ENCODE data around the gene ZDHHC8.

ZDHHC8 gene

DNA sequence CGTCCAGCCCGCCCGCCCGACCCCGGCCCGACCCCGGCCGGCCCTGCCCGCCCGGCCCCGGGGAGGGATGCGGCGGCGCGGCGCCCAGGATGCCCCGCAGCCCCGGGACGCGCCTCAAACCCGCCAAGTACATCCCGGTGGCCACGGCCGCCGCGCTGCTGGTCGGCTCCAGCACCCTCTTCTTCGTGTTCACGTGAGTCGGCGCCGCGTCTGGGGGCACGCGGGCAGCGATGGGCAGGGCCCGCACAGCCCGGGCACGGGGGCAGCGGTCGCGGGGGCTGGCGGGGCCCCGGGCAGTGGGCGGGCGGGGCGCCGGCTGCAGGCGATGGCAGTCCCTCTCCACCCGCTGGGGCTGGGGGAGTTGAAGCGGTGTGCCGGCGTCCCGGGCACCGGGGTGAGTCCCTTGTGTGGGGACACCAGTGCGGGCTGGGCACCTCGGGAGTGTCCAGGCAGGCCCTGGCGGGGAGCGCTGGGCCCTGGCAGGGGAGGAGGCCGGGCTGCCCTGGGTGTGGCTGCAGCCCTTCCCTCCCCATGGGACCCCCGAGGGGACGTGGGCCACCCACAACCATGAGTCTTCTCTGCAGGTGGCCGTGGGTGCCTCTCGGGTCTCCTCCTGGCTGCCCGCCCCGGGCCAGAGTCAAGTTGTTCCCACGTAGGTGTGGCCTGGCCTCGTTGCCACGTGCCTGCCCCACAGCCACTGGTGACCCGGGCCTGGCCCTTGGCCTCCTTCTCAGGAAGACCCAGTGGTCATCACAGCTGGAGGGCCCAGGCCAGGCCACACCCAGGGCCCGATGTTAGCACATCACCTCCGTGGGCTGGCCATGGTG is 468 bp downstream of the ZDHHC8 start:
- TF ChIP-seq, protein P1, sequence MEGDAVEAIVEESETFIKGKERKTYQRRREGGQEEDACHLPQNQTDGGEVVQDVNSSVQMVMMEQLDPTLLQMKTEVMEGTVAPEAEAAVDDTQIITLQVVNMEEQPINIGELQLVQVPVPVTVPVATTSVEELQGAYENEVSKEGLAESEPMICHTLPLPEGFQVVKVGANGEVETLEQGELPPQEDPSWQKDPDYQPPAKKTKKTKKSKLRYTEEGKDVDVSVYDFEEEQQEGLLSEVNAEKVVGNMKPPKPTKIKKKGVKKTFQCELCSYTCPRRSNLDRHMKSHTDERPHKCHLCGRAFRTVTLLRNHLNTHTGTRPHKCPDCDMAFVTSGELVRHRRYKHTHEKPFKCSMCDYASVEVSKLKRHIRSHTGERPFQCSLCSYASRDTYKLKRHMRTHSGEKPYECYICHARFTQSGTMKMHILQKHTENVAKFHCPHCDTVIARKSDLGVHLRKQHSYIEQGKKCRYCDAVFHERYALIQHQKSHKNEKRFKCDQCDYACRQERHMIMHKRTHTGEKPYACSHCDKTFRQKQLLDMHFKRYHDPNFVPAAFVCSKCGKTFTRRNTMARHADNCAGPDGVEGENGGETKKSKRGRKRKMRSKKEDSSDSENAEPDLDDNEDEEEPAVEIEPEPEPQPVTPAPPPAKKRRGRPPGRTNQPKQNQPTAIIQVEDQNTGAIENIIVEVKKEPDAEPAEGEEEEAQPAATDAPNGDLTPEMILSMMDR (IDR thresholded peaks at IDR 0.05; ENCODE audit: low read depth, low read length), result no peak
- DNase-seq (ENCODE audit: low read depth in 2 of 2), result peak in 1 of 2 donors; percentile 22
- H3K4me3 ChIP-seq (replicated peaks in 1 of 2; ENCODE audit: low read depth in 2 of 2, low read length in 2 of 2), result peak overlapping the region; percentile 77 to 91

DNA sequence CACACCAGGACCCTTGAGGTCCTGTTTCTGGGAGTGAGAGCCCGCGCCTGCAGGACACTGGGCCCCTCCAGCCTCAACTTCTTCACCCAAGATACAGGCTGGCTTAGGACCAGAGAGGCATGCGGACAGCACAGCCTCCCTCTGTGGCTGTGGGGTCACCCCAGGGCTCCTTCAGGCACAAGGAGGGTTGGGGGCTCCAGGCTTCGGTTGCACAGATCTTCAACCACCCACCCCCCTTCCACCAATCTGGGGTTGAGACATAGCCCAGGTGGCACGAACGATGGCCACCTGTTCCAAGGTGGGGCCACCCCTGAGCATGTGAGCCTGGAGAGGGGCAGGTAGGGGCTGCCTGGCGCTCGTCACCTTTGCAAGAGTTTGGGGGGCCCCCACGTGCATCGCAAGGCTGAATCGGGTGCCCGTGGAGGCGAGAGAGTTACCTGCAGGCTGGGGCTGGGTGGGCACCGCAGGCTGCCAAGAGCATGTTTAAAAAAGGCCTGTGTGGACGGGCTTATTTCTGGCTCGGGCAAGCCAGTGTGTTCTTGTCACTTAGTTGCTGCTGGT is 1.2 kb downstream of the ZDHHC8 start:
- peak overlapping the region; percentile 77 to 91 for H3K4me3 ChIP-seq (replicated peaks in 1 of 2; ENCODE audit: low read depth in 2 of 2, low read length in 2 of 2)
- TF ChIP-seq, protein P1 (IDR thresholded peaks at IDR 0.05; ENCODE audit: low read depth, low read length), result no peak
- no peak for DNase-seq (ENCODE audit: low read depth in 2 of 2)

- TF ChIP-seq, protein P1 (IDR thresholded peaks at IDR 0.05; ENCODE audit: low read depth, low read length), result no peak
- no peak overlapping the region for H3K4me3 ChIP-seq (replicated peaks in 1 of 2; ENCODE audit: low read depth in 2 of 2, low read length in 2 of 2)
- no peak for DNase-seq (ENCODE audit: low read depth in 2 of 2)
Measured at GRCh38 chr22:20133930-20134549, 2.4 kb downstream of the ZDHHC8 start.

DNA sequence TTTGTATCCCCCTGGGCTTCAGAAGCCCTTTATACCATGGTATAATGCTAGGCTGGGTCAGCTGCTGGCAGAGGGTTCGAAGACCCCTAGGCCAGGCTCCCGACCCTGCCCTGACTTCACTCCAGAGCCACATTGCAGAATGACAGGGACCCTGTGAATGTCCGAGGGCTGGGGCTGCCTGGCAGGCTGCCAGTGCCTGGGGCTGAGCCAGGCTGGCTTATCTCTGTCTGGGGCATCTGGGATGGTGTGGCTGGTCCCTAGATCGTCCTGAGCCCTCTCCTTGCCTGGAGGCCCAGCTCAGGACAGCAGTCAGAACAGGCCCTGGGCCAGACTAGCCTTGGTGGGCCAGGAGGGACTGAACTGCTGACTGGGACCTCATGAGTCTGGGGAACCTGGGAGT is 3.7 kb downstream of the ZDHHC8 start:
- DNase-seq (ENCODE audit: low read depth in 2 of 2), result no peak
- no peak overlapping the region for H3K4me3 ChIP-seq (replicated peaks in 1 of 2; ENCODE audit: low read depth in 2 of 2, low read length in 2 of 2)
- TF ChIP-seq, protein P1 (IDR thresholded peaks at IDR 0.05; ENCODE audit: low read depth, low read length), result no peak

DNA sequence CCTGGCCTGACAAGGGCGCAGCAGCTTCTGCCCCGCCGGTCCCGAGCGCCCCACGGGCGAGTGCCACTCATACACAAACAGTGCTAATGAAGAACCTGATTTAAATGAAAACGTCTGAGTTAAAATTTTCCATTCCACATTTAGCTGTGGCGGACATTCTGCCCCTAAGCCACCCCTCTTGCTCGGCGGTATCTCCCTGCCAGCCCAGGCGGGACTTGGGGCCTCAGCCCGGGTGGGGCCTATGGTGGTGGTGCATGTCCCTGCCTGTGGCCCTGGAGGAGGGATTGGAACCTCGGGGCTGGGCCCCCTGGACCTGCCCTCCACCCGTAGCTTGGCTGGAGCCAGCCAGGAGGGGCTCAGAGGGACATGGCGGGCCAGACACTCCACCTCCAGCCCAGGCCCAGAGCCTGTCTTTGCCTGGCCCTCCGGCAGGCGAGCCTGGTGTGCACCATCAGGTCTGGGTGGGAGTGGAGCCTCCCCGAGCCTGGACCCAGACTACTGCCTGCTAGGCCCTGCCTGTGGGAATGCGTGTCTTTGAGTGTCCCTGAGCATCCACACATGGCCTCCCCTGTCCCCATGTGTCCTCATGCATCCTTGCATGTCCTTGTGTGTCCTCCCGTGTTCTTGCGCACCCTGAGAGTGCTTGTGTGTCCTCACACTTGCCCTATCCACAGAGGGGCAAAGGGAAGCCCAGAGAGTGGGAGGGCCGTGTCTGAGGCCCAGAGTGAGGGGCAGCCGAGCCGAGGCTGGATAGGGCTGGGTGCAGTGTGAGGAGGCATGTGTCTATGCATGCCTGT is 4.4 kb downstream of the ZDHHC8 start:
- DNase-seq (ENCODE audit: low read depth in 2 of 2), result no peak

GRCh38 chr22:20136603-20136873 is 4.9 kb downstream of the ZDHHC8 start:
- DNase-seq (ENCODE audit: low read depth in 2 of 2), result no peak
- H3K4me3 ChIP-seq (replicated peaks in 1 of 2; ENCODE audit: low read depth in 2 of 2, low read length in 2 of 2), result no peak overlapping the region
- TF ChIP-seq, protein P1 (IDR thresholded peaks at IDR 0.05; ENCODE audit: low read depth, low read length), result no peak

More for the DNA sequence above, 4.4 kb downstream of the ZDHHC8 start:
- TF ChIP-seq, protein P1 (IDR thresholded peaks at IDR 0.05; ENCODE audit: low read depth, low read length), result no peak
- H3K4me3 ChIP-seq (replicated peaks in 1 of 2; ENCODE audit: low read depth in 2 of 2, low read length in 2 of 2), result no peak overlapping the region

Measured in cardiac fibroblast (primary cell).